Stimulated activated CD4-positive, alpha-beta T cell treated with anti-CD3 and anti-CD28 coated beads, Interleukin-15, amount 100 ng/mL, for 48 hours (primary cell): ENCODE results near the gene TPSB2.

ENCODE experiments used
- DNase-seq, 2 donors: peaks; one replicate each; pipeline ENCODE4 v3.0.0-alpha.2; 2020; ENCODE audit warnings: low read depth in 2 of 2

Gene TPSB2

DNA sequence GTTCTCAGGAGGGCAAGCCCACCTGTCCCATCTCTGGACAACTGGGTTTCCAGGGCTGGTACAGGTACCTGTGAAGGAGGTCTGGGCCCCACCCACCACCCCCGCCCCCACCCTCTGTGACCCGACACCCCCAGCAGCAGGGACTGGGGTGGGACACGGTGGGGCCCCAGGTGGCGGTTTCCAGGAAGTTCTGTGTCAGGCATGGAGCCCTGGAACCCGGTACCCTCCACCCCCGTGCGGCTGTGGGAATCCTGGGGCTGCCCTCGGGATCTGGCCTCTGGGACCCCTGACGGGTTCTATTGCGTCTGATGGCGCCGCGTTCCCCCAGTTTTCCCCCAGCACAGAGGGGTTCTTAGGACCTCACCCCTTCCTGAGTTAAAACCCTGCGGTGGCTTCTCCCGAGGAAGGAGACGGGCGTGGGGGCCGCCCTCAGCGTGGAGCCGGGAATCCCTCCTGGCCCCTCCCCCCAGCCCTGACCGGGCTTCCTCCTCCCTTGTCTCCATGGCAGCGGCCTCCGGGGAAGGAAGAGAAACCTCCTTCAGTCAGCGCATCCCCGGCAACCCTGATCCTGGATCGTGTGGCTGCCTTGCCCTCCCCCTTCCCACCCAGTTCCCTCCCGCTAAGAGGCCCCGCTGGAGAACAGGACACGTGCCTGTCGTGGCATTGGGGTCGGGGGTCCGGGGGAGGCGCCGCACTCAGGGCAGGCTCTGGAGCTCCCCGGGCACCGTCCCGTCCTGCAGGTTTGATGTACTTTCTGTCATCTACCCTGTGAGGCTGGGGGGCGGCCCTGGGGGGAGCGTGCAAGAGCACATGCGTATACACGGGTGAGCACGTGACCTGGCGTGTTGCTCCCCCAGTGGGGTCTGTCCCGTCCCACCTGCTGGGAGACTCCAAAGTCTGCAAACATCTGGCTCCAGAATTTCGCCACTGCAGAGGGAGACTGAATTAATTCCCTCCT is 46.8 kb downstream of the TPSB2 start:
- DNase-seq, result no peak

DNA sequence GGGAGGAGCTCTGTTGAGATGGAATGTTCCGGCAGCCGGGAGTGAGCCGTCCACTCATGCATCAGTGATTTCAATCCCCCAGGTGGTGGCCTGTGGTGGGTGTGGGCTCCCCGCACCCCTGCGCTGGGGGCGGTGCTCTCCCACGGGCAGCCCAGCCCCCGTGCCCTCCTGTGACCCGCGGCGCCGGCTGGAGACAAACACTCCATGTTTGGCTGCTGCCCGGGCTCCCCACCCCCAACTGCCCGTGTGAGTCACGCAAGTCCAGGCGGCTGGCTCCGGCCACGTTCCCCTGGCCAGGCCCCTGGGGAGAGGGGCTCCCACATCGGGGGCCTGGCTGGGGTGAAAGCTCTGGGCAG is 47.7 kb downstream of the TPSB2 start:
- no peak for DNase-seq

DNA sequence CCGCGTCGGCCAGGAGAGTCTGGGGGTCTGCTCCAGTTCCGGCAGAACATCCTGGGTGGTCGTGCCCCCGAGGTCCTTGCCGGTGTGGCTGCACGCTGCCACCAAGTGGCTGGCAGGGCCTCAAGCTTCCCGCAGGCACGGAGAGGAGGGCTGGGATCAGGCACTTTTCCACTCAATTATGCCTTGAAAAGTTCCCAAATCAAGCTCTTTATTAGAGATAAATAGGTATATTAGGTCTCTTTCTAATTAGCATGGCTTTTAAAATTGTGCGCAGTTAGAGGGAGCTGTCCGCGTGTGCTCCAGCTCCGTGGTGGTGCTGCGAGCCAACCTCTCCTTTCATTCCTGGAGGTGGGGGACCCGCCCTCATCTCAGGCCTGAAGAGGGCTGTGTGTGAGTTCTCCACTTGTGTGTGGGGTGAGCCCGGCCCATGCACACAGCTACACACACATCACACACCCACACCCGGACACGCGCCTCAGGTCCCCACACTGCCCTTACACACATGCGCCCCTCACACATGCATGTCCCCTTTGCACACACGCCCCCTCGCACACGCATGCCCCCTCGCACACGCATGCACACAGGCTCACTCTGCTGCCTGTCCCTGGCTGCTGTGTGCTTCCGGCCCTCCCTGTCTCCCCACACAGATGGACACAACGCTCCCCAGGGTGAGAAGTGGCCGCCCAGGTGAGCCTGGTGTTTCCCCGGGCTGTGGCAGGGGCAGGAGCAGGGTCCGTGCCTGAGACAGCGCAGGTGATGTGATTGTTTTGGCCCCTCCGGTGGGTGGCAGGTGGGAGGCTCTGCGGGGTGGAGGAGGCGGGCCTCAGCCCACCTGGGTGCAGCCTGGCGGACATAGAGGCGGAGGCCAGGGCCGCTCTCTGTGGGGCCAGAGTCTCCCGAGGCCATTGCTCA is 48.3 kb downstream of the TPSB2 start:
- no peak for DNase-seq

DNA sequence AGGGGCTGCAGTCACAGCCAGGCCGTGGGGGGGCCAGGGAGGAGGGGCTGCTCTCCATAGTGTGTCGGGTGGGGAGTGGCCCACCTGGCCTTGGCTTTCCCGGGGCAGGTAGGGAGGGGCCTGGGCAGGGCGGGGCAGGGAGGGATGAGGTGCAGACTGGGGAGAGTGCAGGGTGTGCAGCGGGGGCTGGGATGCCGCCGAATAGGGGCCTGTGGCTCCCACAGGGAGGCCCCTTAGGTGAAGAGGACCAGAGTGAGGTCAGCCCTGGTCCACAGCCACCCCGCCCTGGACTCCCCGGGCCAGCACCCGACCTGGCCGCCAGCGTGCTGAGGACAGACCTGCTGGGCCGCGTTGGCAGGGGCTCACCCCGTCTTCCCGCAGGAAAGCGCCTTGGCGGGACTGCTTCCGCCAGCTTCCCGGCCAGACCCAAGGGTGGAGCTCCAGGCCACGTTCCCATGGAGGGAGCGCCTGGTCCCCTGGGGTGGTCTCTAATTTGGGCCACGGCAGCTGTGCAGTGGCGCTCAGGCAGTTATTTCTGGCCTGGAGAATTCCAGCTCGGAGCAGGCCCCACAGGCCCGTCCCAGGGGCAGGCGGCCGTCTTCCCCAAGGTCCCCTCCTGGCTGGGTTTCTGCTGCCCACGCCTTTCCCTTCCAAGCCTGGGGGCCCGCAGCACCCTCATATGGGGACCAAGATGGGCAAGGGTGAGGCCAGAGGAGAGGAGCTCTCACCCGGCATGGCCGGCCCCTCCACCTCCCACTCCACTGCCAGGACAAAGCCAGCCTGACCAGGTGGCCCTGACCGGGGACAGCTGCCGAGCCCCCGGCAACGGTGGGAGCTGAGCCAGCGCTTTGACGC is 49.2 kb downstream of the TPSB2 start:
- no peak for DNase-seq
